ENCODE results near the gene SLC1A3.

DNA sequence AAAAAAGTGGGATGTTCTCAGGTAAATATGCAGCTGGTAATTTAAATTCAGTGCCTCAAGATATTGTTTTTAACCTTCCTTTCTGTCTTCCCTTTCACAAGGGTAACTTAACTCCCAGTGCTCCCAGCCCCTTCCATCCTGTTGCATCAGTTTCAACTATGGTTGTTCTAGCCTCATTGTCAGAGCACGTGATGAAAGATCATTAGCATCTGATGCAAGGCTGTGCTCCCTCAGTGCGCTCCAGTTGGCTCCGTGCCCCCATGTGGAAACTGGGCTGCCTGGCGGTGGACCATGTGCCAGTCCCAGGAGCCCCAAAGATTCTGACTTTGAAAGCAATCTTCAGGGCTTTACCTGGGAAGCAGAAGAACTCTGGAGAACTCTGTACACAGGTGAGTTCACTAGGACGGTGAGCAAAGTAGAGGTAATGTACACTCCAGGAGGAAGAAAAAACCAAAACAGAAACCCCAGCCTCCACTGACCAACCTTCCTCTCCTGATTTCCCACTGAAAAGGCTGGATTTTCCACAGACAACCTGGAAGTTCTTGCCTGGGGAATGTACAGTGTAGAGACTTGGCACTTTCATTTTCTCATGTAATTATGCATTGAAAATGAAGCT lies 96.9 kb downstream of the SLC1A3 start:
- TF ChIP-seq CTCF (IDR thresholded peaks at IDR 0.05) (no peak), POLR2A (IDR thresholded peaks at IDR 0.05) (no peak)
